C4-2B (cell line): ENCODE measurements around the gene ACR.
"Not testable (repeated sequence)": the region's sequence is repeated elsewhere in the genome, so short reads cannot be mapped to it uniquely, and the experiment has no call there.

ENCODE experiments used
- CTCF ChIP-seq: fragments of 450-650 bp; conservative IDR thresholded peaks from 2 replicates; pipeline ENCODE4 v1.5.1; 2017; ENCODE audit warnings: mild to moderate bottlenecking
- ZFX ChIP-seq: fragments of 450-650 bp; IDR thresholded peaks from 2 replicates; pipeline ENCODE4 v1.6.1; 2017

- TF ChIP-seq CTCF, result peak; percentile 27
- TF ChIP-seq ZFX, result not testable (repeated sequence)
Measured at GRCh38 chr22:50756949-50757491, 19.0 kb downstream of the ACR start.
